IMR-90 (cell line): Measurements from ENCODE around the gene ALK. TPM values are rescaled to one million over a fixed set of nuclear protein-coding genes. Genes with fewer than 3 reads are reported as not detected.

Experiments used
- ATAC-seq: fragments of 200-7000 bp; cut with Tn5 transposase; 2 replicates; pipeline ENCODE4 v1.9.1; 2020; ENCODE audit warnings: low read depth, mild to moderate bottlenecking, moderate library complexity
- BruUV-seq: library from RNA; stranded (reverse); fragments of 400-500 nt; replicated peaks from 2 replicates; lab custom pipeline; 2021; lab: Mats Ljungman, UMichigan
- CTCF ChIA-PET: fragments of 300-600 bp; formaldehyde crosslinking; extraction: SDS; loops from one replicate; lab custom pipeline; 2021; ENCODE audit warnings: antibody characterized with exemption; lab: Yijun Ruan, JAX
- POLR2A ChIA-PET: fragments of 300-600 bp; sonication (Branson Sonifier 250); formaldehyde crosslinking; loops from one replicate; lab custom pipeline; 2022; ENCODE audit warnings: antibody characterized with exemption; ENCODE audit not compliant: unreplicated experiment; lab: Charles Lee
- DNase-seq: peaks from one replicate; pipeline ENCODE4 v3.0.0; 2013
- H2AFZ ChIP-seq: replicated peaks from 2 replicates; pipeline ENCODE3; 2013; ENCODE audit warnings: low read length, mild to moderate bottlenecking; ENCODE audit not compliant: poor library complexity
- H2AK5ac ChIP-seq: 2 replicates; pipeline ENCODE4 v1.6.1; 2013; ENCODE audit warnings: low read depth, low read length, inconsistent platforms
- H2AK9ac ChIP-seq: replicated peaks from 2 replicates; pipeline ENCODE3; 2013; ENCODE audit warnings: mild to moderate bottlenecking, low read depth, low read length, moderate library complexity; ENCODE audit not compliant: poor library complexity
- H2BK120ac ChIP-seq: 2 replicates; pipeline ENCODE4 v1.6.1; 2013; ENCODE audit warnings: low read depth, low read length, inconsistent platforms
- H2BK15ac ChIP-seq: 3 replicates; pipeline ENCODE4 v1.6.1; 2013; ENCODE audit warnings: low read depth, low read length, inconsistent platforms
- H2BK20ac ChIP-seq: 2 replicates; pipeline ENCODE4 v1.6.1; 2013; ENCODE audit warnings: low read depth, mild to moderate bottlenecking, inconsistent platforms, low read length, moderate library complexity
- H2BK5ac ChIP-seq: 2 replicates; pipeline ENCODE4 v1.6.1; 2013; ENCODE audit warnings: mild to moderate bottlenecking, low read depth, low read length, inconsistent platforms; ENCODE audit not compliant: poor library complexity, severe bottlenecking
- H3K14ac ChIP-seq: replicated peaks from 2 replicates; pipeline ENCODE4 v1.6.1; 2013; ENCODE audit warnings: low read depth, low read length, inconsistent platforms
- H3K18ac ChIP-seq: 2 replicates; pipeline ENCODE4 v1.6.1; 2013; ENCODE audit warnings: low read depth, low read length, control low read depth
- H3K23ac ChIP-seq: 2 replicates; pipeline ENCODE4 v1.6.1; 2013; ENCODE audit warnings: low read depth, low read length, inconsistent platforms
- H3K27ac ChIP-seq: 2 replicates; pipeline ENCODE4 v1.5.1; 2013; ENCODE audit warnings: mild to moderate bottlenecking, control low read depth, low read length; ENCODE audit not compliant: insufficient read depth
- H3K27me3 ChIP-seq: 2 replicates; pipeline ENCODE4 v1.6.1; 2013; ENCODE audit warnings: low read length; ENCODE audit not compliant: control insufficient read depth, insufficient read depth
- H3K36me3 ChIP-seq: 2 replicates; pipeline ENCODE4 v1.6.1; 2013; ENCODE audit warnings: low read length, mixed read lengths; ENCODE audit not compliant: control insufficient read depth, insufficient read depth
- H3K4ac ChIP-seq: 2 replicates; pipeline ENCODE4 v1.6.1; 2013; ENCODE audit warnings: low read depth, low read length, inconsistent platforms
- H3K4me1 ChIP-seq: 2 replicates; pipeline ENCODE4 v1.6.1; 2013; ENCODE audit warnings: low read length, mixed read lengths; ENCODE audit not compliant: control insufficient read depth, insufficient read depth
- H3K4me2 ChIP-seq: 2 replicates; pipeline ENCODE4 v1.6.1; 2013; ENCODE audit warnings: low read depth, mild to moderate bottlenecking, control low read depth, low read length, moderate library complexity
- H3K4me3 ChIP-seq: 2 replicates; pipeline ENCODE4 v1.5.1; 2013; ENCODE audit warnings: low read depth, mild to moderate bottlenecking, control low read depth, low read length, moderate library complexity; ENCODE audit not compliant: insufficient read depth
- H3K56ac ChIP-seq: 2 replicates; pipeline ENCODE4 v1.6.1; 2013; ENCODE audit warnings: low read length, inconsistent platforms; ENCODE audit not compliant: insufficient read depth; ENCODE audit errors: extremely low read depth
- H3K79me1 ChIP-seq, 2 experiments: 2 replicates each; pipeline ENCODE4 v1.6.1; 2013; ENCODE audit warnings: low read length in 2 of 2, inconsistent platforms in 1 of 2, low read depth in 1 of 2
- H3K9ac ChIP-seq: 2 replicates; pipeline ENCODE4 v1.6.1; 2013; ENCODE audit warnings: low read depth, low read length, control low read depth
- H3K9me1 ChIP-seq: 2 replicates; pipeline ENCODE4 v1.6.1; 2013; ENCODE audit warnings: low read length, inconsistent platforms; ENCODE audit not compliant: insufficient read depth
- H3K9me3 ChIP-seq: 2 replicates; pipeline ENCODE4 v1.6.1; 2013; ENCODE audit warnings: low read length; ENCODE audit not compliant: control insufficient read depth, insufficient read depth
- H4K20me1 ChIP-seq: 2 replicates; pipeline ENCODE4 v1.6.1; 2013; ENCODE audit warnings: low read length, inconsistent platforms; ENCODE audit not compliant: insufficient read depth
- H4K5ac ChIP-seq: 2 replicates; pipeline ENCODE4 v1.6.1; 2013; ENCODE audit warnings: mild to moderate bottlenecking, low read depth, low read length, control low read depth
- H4K8ac ChIP-seq, 2 experiments: 2 replicates each; pipeline ENCODE4 v1.6.1; 2013; ENCODE audit warnings: low read depth in 2 of 2, low read length in 2 of 2, control low read depth in 1 of 2, inconsistent platforms in 1 of 2
- H4K91ac ChIP-seq: 2 replicates; pipeline ENCODE4 v1.6.1; 2013; ENCODE audit warnings: low read depth, low read length, inconsistent platforms; ENCODE audit not compliant: insufficient read depth
- BHLHE40 ChIP-seq: fragments of 150-350 bp; IDR thresholded peaks from 2 replicates; pipeline ENCODE4 v1.6.1; 2016; ENCODE audit warnings: mild to moderate bottlenecking, low read depth, low read length
- CEBPB ChIP-seq: IDR thresholded peaks from 2 replicates; pipeline ENCODE4 v1.6.1; 2012; ENCODE audit warnings: low read depth, low read length, improper control_type of control experiment
- CHD1 ChIP-seq: IDR thresholded peaks from 2 replicates; pipeline ENCODE4 v1.6.1; 2012; ENCODE audit warnings: low read depth, low read length, improper control_type of control experiment
- MAZ ChIP-seq: IDR thresholded peaks from 2 replicates; pipeline ENCODE4 v1.6.1; 2012; ENCODE audit warnings: low read depth, mild to moderate bottlenecking, low read length, improper control_type of control experiment, moderate library complexity, borderline replicate concordance
- MXI1 ChIP-seq: IDR thresholded peaks from 2 replicates; pipeline ENCODE4 v1.6.1; 2012; ENCODE audit warnings: low read depth, mild to moderate bottlenecking, low read length, moderate library complexity, borderline replicate concordance
- POLR2A ChIP-seq: IDR thresholded peaks from 2 replicates; pipeline ENCODE4 v1.6.1; 2012; ENCODE audit warnings: mild to moderate bottlenecking, low read depth, low read length
- RAD21 ChIP-seq: IDR thresholded peaks from 2 replicates; pipeline ENCODE4 v1.6.1; 2012; ENCODE audit warnings: low read length, improper control_type of control experiment
- RCOR1 ChIP-seq: IDR thresholded peaks from 2 replicates; pipeline ENCODE4 v1.6.1; 2012; ENCODE audit warnings: mild to moderate bottlenecking, low read length, improper control_type of control experiment; ENCODE audit not compliant: insufficient replicate concordance
- RFX5 ChIP-seq: IDR thresholded peaks from 2 replicates; pipeline ENCODE4 v1.8.0; 2012; ENCODE audit warnings: low read depth, mild to moderate bottlenecking, low read length, moderate library complexity
- WGBS, 2 experiments: methylation state at CpG; one replicate each; pipeline versions ENCODE4 v1.1.5 to v1.1.7; 2013; ENCODE audit warnings: missing lambda C conversion rate in 2 of 2; ENCODE audit not compliant: insufficient read length in 1 of 2; ENCODE audit errors: extremely low coverage in 2 of 2; 5-methylcytosine and 5-hydroxymethylcytosine counted together
- dilution Hi-C: fragments of 300-500 bp; cut with HindIII; formaldehyde crosslinking; loops from one replicate; pipeline ENCODE4 v1.14.3; 2018; ENCODE audit warnings: low sequenced_read_pairs; ENCODE audit not compliant: unreplicated experiment
- in situ Hi-C: fragments of 300-500 bp; cut with MboI; formaldehyde crosslinking; loops from 3 replicates; pipeline ENCODE4 v1.14.3; 2019; ENCODE audit warnings: low sequenced_read_pairs, inconsistent platforms, mixed read lengths
- intact Hi-C: fragments of 100-400 bp; cut with micrococcal nuclease; formaldehyde crosslinking; loops from 2 replicates; pipeline ENCODE4 v1.10.0; 2022
- polyA plus RNA-seq, 3 experiments: library from polyadenylated mRNA; depleted of rRNA; stranded (reverse); fragments of >200 nt; gene quantifications; 2 replicates each; pipeline ENCODE4 v1.2.3, GENCODE V29; 2012; ENCODE audit warnings: low replicate concordance in 1 of 3
- total RNA-seq: library from RNA; depleted of rRNA; stranded (reverse); fragments of >200 nt; gene quantifications from 2 replicates; pipeline ENCODE4 v1.2.3, GENCODE V29; 2012
- TF ChIP-seq, protein P1 (sequence below): conservative IDR thresholded peaks from 2 replicates; pipeline ENCODE4 v1.5.1; 2012; ENCODE audit warnings: mild to moderate bottlenecking, low read depth, low read length, improper control_type of control experiment
- TF ChIP-seq, protein P2 (sequence below): fragments of 150-350 bp; IDR thresholded peaks from 2 replicates; pipeline ENCODE4 v1.6.1; 2016; ENCODE audit warnings: low read depth, mild to moderate bottlenecking, low read length, moderate library complexity, borderline replicate concordance

The ALK gene
- total and polyA plus RNA-seq, 2 of the 4 experiments (the other 2 are of a cell fraction): not detected

DNA sequence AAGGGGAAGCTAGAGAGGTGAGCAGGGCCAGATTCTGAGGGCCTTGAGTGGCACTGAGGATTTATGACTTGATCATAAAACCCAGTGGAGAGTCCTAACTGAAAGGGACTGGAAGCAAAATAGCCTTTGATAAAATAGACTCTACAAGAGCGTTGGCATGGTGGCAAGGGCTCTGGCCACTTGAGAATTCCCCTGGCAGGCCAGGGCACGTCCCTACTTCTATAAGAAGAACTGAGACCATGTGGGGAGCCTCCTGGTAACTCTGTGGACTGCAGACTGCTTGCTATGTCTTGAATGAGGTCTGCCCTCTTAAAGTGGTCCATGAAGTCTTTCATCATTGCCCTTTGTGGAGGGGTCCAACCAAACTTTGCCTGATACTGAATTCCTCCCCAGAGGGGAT lies 324.8 kb downstream of the ALK start:
- Histone ChIP-seq H3K4me2 (no peak overlapping the region), H3K4ac (no peak overlapping the region), H3K4me1 (peaks cover under 1% of the 10 kb centered on the region; the same call in 1 of the 2 replicates), H3K27ac (no peak overlapping the region), H4K8ac (no peak overlapping the region), H3K14ac (no peak overlapping the region), H2AFZ (no peak overlapping the region), H2BK5ac (no peak overlapping the region), H4K5ac (no peak overlapping the region), H3K9me3 (peaks cover 2% of the 10 kb centered on the region; the same call in 1 of the 2 replicates), H2BK20ac (no peak overlapping the region), H2BK120ac (no peak overlapping the region), H4K91ac (no peak overlapping the region), H2BK15ac (no peak overlapping the region), H3K18ac (no peak overlapping the region), H3K56ac (no peak overlapping the region), H3K36me3 (no peaks in the 10 kb centered on the region), H3K9me1 (no peaks in the 10 kb centered on the region), H2AK9ac (no peak overlapping the region), H3K4me3 (no peak overlapping the region), H3K79me1 (no peaks in the 10 kb centered on the region), H3K23ac (no peak overlapping the region), H3K9ac (no peak overlapping the region), H2AK5ac (no peak overlapping the region), H3K27me3 (no peaks in the 10 kb centered on the region), H4K20me1 (no peaks in the 10 kb centered on the region)
- CTCF ChIA-PET: no interaction called here
- in situ Hi-C loops: no loop called here
- DNase-seq: no peak
- intact Hi-C loops: no loop called here
- POLR2A ChIA-PET: no interaction called here
- BruUV-seq: no TSS peak
- ATAC-seq: no peak
- TF ChIP-seq BHLHE40 (no peak), RCOR1 (no peak), POLR2A (no peak), CHD1 (no peak), RAD21 (no peak), MXI1 (no peak), RFX5 (no peak), MAZ (no peak), CEBPB (no peak)
- TF ChIP-seq, protein P1, sequence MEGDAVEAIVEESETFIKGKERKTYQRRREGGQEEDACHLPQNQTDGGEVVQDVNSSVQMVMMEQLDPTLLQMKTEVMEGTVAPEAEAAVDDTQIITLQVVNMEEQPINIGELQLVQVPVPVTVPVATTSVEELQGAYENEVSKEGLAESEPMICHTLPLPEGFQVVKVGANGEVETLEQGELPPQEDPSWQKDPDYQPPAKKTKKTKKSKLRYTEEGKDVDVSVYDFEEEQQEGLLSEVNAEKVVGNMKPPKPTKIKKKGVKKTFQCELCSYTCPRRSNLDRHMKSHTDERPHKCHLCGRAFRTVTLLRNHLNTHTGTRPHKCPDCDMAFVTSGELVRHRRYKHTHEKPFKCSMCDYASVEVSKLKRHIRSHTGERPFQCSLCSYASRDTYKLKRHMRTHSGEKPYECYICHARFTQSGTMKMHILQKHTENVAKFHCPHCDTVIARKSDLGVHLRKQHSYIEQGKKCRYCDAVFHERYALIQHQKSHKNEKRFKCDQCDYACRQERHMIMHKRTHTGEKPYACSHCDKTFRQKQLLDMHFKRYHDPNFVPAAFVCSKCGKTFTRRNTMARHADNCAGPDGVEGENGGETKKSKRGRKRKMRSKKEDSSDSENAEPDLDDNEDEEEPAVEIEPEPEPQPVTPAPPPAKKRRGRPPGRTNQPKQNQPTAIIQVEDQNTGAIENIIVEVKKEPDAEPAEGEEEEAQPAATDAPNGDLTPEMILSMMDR: no peak
- TF ChIP-seq, protein P2, sequence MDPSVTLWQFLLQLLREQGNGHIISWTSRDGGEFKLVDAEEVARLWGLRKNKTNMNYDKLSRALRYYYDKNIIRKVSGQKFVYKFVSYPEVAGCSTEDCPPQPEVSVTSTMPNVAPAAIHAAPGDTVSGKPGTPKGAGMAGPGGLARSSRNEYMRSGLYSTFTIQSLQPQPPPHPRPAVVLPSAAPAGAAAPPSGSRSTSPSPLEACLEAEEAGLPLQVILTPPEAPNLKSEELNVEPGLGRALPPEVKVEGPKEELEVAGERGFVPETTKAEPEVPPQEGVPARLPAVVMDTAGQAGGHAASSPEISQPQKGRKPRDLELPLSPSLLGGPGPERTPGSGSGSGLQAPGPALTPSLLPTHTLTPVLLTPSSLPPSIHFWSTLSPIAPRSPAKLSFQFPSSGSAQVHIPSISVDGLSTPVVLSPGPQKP: no peak
- 25% methylated on average over 2 of the region's 2 CpGs; no CpG with 5 or more reads in 1 of the 2 experiments for WGBS, 2 experiments
- dilution Hi-C loops: no loop called here
